ENCODE measurements around the gene STX18. TPM values are rescaled to one million over a fixed set of nuclear protein-coding genes. Genes with fewer than 3 reads are reported as not detected.

STX18 gene
- total RNA-seq, 4 donors from 2014 or later = 16.1 to 41.9 (median 20.5) TPM

DNA sequence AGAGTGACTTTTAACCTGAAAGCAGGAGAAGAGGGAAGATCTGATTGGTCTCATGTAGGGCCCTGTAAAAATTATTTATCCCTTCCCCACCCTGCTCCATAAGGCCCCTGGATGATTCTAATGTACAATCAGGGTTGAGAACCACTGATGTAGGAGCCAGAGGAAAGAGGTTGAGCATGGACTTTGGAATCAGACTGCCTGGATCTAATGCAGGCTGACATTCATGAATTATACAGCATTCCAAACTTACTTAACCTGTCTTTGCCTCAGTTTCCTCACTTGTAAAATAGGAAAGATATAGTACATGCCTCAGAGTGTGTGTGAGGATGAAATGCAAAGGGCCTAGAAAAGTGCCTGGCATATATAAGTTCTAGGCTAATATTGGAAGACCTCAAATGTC is 47.0 kb downstream of the STX18 start:
- Histone ChIP-seq H3K4me3 (no peak overlapping the region), H3K27me3 (no peaks in the 10 kb centered on the region), H3K36me3 (no peaks in the 10 kb centered on the region), H3K27ac (no peak overlapping the region), H3K9me3 (no peaks in the 10 kb centered on the region), H3K4me1 (peaks cover 10% of the 10 kb centered on the region)
- DNase-seq (ENCODE audit: low spot score in 2 of 2) = no peak
- TF ChIP-seq POLR2A (IDR thresholded peaks at IDR 0.05) = no peak
- TF ChIP-seq EP300 (IDR thresholded peaks at IDR 0.05) = no peak
- no peak for TF ChIP-seq POLR2AphosphoS5 (IDR thresholded peaks at IDR 0.05)
- TF ChIP-seq, protein P1, sequence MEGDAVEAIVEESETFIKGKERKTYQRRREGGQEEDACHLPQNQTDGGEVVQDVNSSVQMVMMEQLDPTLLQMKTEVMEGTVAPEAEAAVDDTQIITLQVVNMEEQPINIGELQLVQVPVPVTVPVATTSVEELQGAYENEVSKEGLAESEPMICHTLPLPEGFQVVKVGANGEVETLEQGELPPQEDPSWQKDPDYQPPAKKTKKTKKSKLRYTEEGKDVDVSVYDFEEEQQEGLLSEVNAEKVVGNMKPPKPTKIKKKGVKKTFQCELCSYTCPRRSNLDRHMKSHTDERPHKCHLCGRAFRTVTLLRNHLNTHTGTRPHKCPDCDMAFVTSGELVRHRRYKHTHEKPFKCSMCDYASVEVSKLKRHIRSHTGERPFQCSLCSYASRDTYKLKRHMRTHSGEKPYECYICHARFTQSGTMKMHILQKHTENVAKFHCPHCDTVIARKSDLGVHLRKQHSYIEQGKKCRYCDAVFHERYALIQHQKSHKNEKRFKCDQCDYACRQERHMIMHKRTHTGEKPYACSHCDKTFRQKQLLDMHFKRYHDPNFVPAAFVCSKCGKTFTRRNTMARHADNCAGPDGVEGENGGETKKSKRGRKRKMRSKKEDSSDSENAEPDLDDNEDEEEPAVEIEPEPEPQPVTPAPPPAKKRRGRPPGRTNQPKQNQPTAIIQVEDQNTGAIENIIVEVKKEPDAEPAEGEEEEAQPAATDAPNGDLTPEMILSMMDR (IDR thresholded peaks at IDR 0.05) = no peak

DNA sequence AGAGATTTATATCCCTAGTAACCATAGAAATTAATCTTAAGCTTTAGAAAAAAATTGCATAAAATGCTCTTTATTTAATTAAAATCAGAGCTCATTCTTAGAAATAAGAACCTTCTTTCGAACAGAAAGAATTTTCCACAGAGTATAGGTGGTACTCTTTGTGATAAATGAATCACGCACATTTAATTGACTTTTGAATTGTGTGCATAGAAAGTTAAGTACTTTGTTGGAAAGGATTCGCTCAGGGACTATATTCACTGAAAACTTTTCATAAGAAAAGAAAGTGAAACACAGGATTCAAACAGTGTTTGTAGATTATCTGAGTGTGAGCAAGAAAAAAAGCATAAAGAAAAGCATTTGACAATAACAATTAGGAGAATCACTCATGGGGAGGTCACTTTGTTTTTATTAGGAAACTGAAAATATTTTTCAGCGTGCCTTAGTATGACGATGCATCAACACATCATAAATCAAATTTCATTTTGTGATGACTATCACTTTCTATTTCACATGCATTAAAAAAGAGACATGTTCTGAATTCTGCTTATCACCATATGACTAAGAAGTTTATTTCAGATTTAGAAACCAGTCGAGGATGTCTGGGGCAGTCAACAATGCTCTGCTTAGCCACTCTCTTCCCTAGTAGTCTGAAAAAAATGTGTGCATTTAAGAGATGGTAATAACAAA is 49.5 kb downstream of the STX18 start:
- Histone ChIP-seq H3K9me3 (no peaks in the 10 kb centered on the region), H3K36me3 (no peaks in the 10 kb centered on the region), H3K27ac (no peak overlapping the region), H3K4me1 (peaks cover 10% of the 10 kb centered on the region), H3K4me3 (no peak overlapping the region), H3K27me3 (no peaks in the 10 kb centered on the region)
- WGBS = 48% methylated on average over 6 of the region's 6 CpGs
- DNase-seq (ENCODE audit: low spot score in 2 of 2) = no peak
- no peak for TF ChIP-seq POLR2AphosphoS5 (IDR thresholded peaks at IDR 0.05)
- TF ChIP-seq EP300 (IDR thresholded peaks at IDR 0.05) = no peak
- TF ChIP-seq POLR2A (IDR thresholded peaks at IDR 0.05) = no peak
- TF ChIP-seq, protein P1 (IDR thresholded peaks at IDR 0.05) = no peak

DNA sequence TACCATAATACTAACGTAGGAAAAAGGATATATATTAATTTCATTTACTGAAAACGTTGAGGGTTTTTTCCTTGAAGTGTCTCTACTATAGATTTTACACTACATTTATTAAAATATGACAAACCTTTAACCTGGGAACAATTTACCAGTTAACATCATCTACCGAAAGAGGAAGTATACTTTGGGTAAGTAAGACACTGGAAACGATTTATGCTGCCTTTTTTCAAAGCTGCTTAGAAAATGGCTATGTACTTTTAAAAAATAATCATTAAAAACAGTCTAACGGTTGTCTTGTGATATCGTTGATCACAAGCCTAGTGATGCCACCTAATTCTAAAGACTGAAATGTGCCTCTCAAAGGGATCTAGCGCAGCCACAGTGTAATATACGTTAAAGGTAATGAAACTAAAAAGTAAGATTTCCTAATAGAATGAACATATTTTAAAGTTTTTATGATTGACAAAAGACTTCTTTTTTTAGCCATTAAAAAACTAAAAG is 50.4 kb downstream of the STX18 start:
- H3K4me1 ChIP-seq = peaks cover 10% of the 10 kb centered on the region
- DNase-seq (ENCODE audit: low spot score in 2 of 2) = no peak
- H3K4me3 ChIP-seq = no peak overlapping the region

DNA sequence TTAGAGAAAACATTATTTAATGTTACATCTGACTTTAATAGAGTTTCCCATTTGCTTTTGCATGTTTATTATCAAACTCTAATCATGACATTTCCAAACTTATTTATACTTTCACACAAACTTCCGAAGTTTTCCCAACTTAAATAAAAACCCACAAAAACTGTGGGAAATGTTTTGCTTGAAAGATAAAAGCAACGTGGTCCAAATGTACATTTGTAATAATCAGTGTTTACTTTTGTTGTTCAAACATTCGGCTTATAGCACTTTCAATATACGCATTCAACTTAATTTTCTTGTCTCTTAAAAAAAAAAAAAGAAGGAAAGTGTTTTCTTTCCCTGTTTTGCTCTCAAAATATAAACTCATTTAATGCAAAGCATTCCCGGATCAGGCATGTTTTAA is 51.0 kb downstream of the STX18 start:
- no peaks in the 10 kb centered on the region for H3K9me3 ChIP-seq
- peaks cover 10% of the 10 kb centered on the region for H3K4me1 ChIP-seq
- no peak overlapping the region for H3K27ac ChIP-seq
- DNase-seq (ENCODE audit: low spot score in 2 of 2) = no peak
- TF ChIP-seq, protein P1 (IDR thresholded peaks at IDR 0.05) = no peak
- TF ChIP-seq EP300 (IDR thresholded peaks at IDR 0.05) (no peak), POLR2AphosphoS5 (IDR thresholded peaks at IDR 0.05) (no peak), POLR2A (IDR thresholded peaks at IDR 0.05) (no peak)
- H3K4me3 ChIP-seq = no peak overlapping the region
- H3K27me3 ChIP-seq = no peaks in the 10 kb centered on the region
- H3K36me3 ChIP-seq = no peaks in the 10 kb centered on the region
- WGBS = 83% methylated on average over 5 of the region's 5 CpGs

More for the DNA sequence above, 50.4 kb downstream of the STX18 start:
- Histone ChIP-seq H3K27ac (no peak overlapping the region), H3K9me3 (no peaks in the 10 kb centered on the region), H3K36me3 (no peaks in the 10 kb centered on the region), H3K27me3 (no peaks in the 10 kb centered on the region)
- TF ChIP-seq POLR2A (IDR thresholded peaks at IDR 0.05) (no peak), POLR2AphosphoS5 (IDR thresholded peaks at IDR 0.05) (no peak), EP300 (IDR thresholded peaks at IDR 0.05) (no peak)
- TF ChIP-seq, protein P1 (IDR thresholded peaks at IDR 0.05) = no peak
- 84% methylated on average over 8 of the region's 8 CpGs for WGBS

DNA sequence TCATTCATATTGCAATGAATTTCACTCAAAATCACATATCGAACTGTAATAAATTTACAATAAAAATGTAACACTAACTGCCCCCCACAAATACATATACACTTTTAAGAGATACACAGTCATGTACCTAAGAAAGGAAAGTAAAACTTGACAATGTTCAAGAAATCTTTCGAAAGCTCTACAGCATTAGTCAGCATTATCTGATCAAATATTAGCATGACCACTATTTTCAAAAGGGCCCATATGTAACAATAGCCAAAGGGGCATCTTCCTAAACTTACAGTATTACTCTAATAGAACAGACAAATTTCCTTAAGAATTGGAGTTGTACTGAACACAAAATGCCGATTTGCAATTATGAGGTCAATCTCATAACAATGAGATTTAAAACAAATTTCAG is 51.8 kb downstream of the STX18 start:
- Histone ChIP-seq H3K27me3 (no peaks in the 10 kb centered on the region), H3K4me3 (no peak overlapping the region), H3K36me3 (no peaks in the 10 kb centered on the region), H3K4me1 (peaks cover 10% of the 10 kb centered on the region), H3K9me3 (no peaks in the 10 kb centered on the region), H3K27ac (no peak overlapping the region)
- DNase-seq (ENCODE audit: low spot score in 2 of 2) = no peak
- no peak for TF ChIP-seq POLR2AphosphoS5 (IDR thresholded peaks at IDR 0.05)
- TF ChIP-seq, protein P1 (IDR thresholded peaks at IDR 0.05) = no peak
- no peak for TF ChIP-seq EP300 (IDR thresholded peaks at IDR 0.05)
- no peak for TF ChIP-seq POLR2A (IDR thresholded peaks at IDR 0.05)
- WGBS = 79% methylated on average over 3 of the region's 3 CpGs

Data from suprapubic skin (tissue), 4 donors.